Endodermal cell (in vitro differentiated cells): Measurements from ENCODE around the gene TBC1D16. TPM values are rescaled to one million over a fixed set of nuclear protein-coding genes. Genes with fewer than 3 reads are reported as not detected.
A peak's percentile ranks its signal among the peaks of the same experiment; 100 is the strongest.

Experiments used
- DNase-seq: peaks from one replicate; pipeline ENCODE4 v3.0.0-alpha.2; 2017
- H3K27ac ChIP-seq: 2 replicates; pipeline ENCODE4 v1.5.1; 2013; ENCODE audit warnings: mild to moderate bottlenecking, low read depth, low read length, moderate library complexity
- H3K27me3 ChIP-seq: 2 replicates; pipeline ENCODE4 v1.6.1; 2013; ENCODE audit warnings: mild to moderate bottlenecking, low read length, moderate library complexity; ENCODE audit not compliant: insufficient read depth, control insufficient read depth, poor library complexity, severe bottlenecking
- H3K36me3 ChIP-seq: 2 replicates; pipeline ENCODE4 v1.7.0; 2013; ENCODE audit warnings: mild to moderate bottlenecking, low read length, moderate library complexity; ENCODE audit not compliant: control insufficient read depth, insufficient read depth
- H3K4me1 ChIP-seq: one replicate; pipeline ENCODE4 v1.7.0; 2013; ENCODE audit warnings: low read length; ENCODE audit not compliant: control insufficient read depth, insufficient read depth
- H3K4me3 ChIP-seq: 2 replicates; pipeline ENCODE4 v1.5.1; 2013; ENCODE audit warnings: mild to moderate bottlenecking, low read length, moderate library complexity
- H3K9ac ChIP-seq: 2 replicates; pipeline ENCODE4 v1.6.1; 2013; ENCODE audit warnings: mild to moderate bottlenecking, low read length, moderate library complexity; ENCODE audit not compliant: poor library complexity, severe bottlenecking; ENCODE audit errors: extremely low read depth
- H3K9me3 ChIP-seq: 2 replicates; pipeline ENCODE4 v1.6.1; 2013; ENCODE audit warnings: mild to moderate bottlenecking, low read length, moderate library complexity; ENCODE audit not compliant: control insufficient read depth
- H3K27ac Mint-ChIP-seq: 2 replicates; pipeline ENCODE4 v1.8.0; 2020; ENCODE audit warnings: mixed read lengths
- H3K27me3 Mint-ChIP-seq: 2 replicates; pipeline ENCODE4 v1.8.0; 2021; ENCODE audit warnings: mild to moderate bottlenecking, mixed read lengths; ENCODE audit not compliant: insufficient read depth
- H3K36me3 Mint-ChIP-seq: 2 replicates; pipeline ENCODE4 v1.8.0; 2020; ENCODE audit warnings: low read depth, mixed read lengths
- H3K4me1 Mint-ChIP-seq: 2 replicates; pipeline ENCODE4 v1.8.0; 2020; ENCODE audit warnings: mixed read lengths
- H3K4me3 Mint-ChIP-seq: 2 replicates; pipeline ENCODE4 v1.8.0; 2020; ENCODE audit warnings: mild to moderate bottlenecking, moderate library complexity, mixed read lengths
- H3K9me3 Mint-ChIP-seq: 2 replicates; pipeline ENCODE4 v1.8.0; 2020; ENCODE audit warnings: mild to moderate bottlenecking, mixed read lengths
- CTCF ChIP-seq: fragments of 200-600 bp; sonication (generic); conservative IDR thresholded peaks from 2 replicates; pipeline ENCODE4 v1.5.0; 2021; ENCODE audit warnings: antibody characterized with exemption, mild to moderate bottlenecking
- WGBS, 2 experiments: methylation state at CpG; one replicate each; pipeline versions ENCODE4 v1.1.5 to v1.1.7; 2013; ENCODE audit warnings: missing lambda C conversion rate in 2 of 2, mixed read lengths in 1 of 2; ENCODE audit not compliant: insufficient coverage in 1 of 2, insufficient read length in 1 of 2; 5-methylcytosine and 5-hydroxymethylcytosine counted together
- total RNA-seq, 2 donors: library from RNA; stranded (reverse); fragmentation: NEBNext Ultra II Directional in 1 of 2; extraction: Animal tissue kit (Norgen Biotek cat#: 25700) in 1 of 2; gene quantifications; 2 replicates in 1 of 2; 3 replicates in 1 of 2; pipeline ENCODE4 v1.2.1, GENCODE V29; 2021

TBC1D16 gene
- total RNA-seq, 2 donors from 2014 or later, result 88.2 to 116 TPM

GRCh38 chr17:79891113-79891730, 144.4 kb downstream of the TBC1D16 start:
- no peaks in the 10 kb centered on the region for H3K36me3 Mint-ChIP-seq
- Histone ChIP-seq H3K9ac (no peak overlapping the region), H3K4me3 (no peak overlapping the region), H3K27me3 (no peaks in the 10 kb centered on the region), H3K9me3 (no peaks in the 10 kb centered on the region), H3K27ac (no peak overlapping the region), H3K36me3 (no peaks in the 10 kb centered on the region), H3K4me1 (no peaks in the 10 kb centered on the region)
- WGBS, 2 experiments, result 91 to 97% methylated on average over 13 to 16 of the region's 16 CpGs
- no peak overlapping the region for H3K27ac Mint-ChIP-seq
- no peak for TF ChIP-seq CTCF
- no peaks in the 10 kb centered on the region for H3K9me3 Mint-ChIP-seq
- H3K4me1 Mint-ChIP-seq, result no peaks in the 10 kb centered on the region
- H3K4me3 Mint-ChIP-seq, result no peak overlapping the region
- DNase-seq, result no peak
- H3K27me3 Mint-ChIP-seq, result peaks cover 25% of the 10 kb centered on the region

- Histone ChIP-seq H3K9ac (no peak overlapping the region), H3K4me3 (no peak overlapping the region), H3K36me3 (no peaks in the 10 kb centered on the region), H3K27me3 (no peaks in the 10 kb centered on the region), H3K4me1 (no peaks in the 10 kb centered on the region), H3K27ac (peak overlapping the region; percentile 17), H3K9me3 (no peaks in the 10 kb centered on the region)
- Mint-ChIP-seq H3K4me3 (no peak overlapping the region), H3K36me3 (no peaks in the 10 kb centered on the region), H3K27me3 (peaks cover 25% of the 10 kb centered on the region), H3K27ac (no peak overlapping the region), H3K9me3 (no peaks in the 10 kb centered on the region), H3K4me1 (no peaks in the 10 kb centered on the region)
- 86 to 94% methylated on average over 7 to 9 of the region's 9 CpGs for WGBS, 2 experiments
- DNase-seq, result no peak
- TF ChIP-seq CTCF, result no peak
Measured at GRCh38 chr17:79890706-79891105, 145.0 kb downstream of the TBC1D16 start.

GRCh38 chr17:79888811-79889634, 146.6 kb downstream of the TBC1D16 start:
- Histone ChIP-seq H3K27me3 (no peaks in the 10 kb centered on the region), H3K9me3 (no peaks in the 10 kb centered on the region), H3K4me1 (no peaks in the 10 kb centered on the region), H3K9ac (no peak overlapping the region), H3K27ac (no peak overlapping the region), H3K36me3 (no peaks in the 10 kb centered on the region), H3K4me3 (no peak overlapping the region)
- peaks cover 25% of the 10 kb centered on the region for H3K27me3 Mint-ChIP-seq
- WGBS, 2 experiments, result 88 to 89% methylated on average over 17 to 22 of the region's 22 CpGs
- no peak for TF ChIP-seq CTCF
- no peak overlapping the region for H3K4me3 Mint-ChIP-seq
- H3K4me1 Mint-ChIP-seq, result no peaks in the 10 kb centered on the region
- no peaks in the 10 kb centered on the region for H3K9me3 Mint-ChIP-seq
- no peak overlapping the region for H3K27ac Mint-ChIP-seq
- no peaks in the 10 kb centered on the region for H3K36me3 Mint-ChIP-seq
- DNase-seq, result no peak
